Mucosa of descending colon (tissue), 3 donors: Measurements from ENCODE around the gene PCDHGB2. TPM values are rescaled to one million over a fixed set of nuclear protein-coding genes. Genes with fewer than 3 reads are reported as not detected.

ENCODE experiments used
- ATAC-seq: fragments of 200-7000 bp; cut with Tn5 transposase; one replicate; pipeline ENCODE4 v1.9.1; 2020; ENCODE audit warnings: mild to moderate bottlenecking, moderate library complexity
- DNase-seq, 3 donors: peaks; one replicate each; pipeline ENCODE4 v3.0.0-alpha.2; 2020
- H3K36me3 ChIP-seq: fragments of 200-600 bp; one replicate; pipeline ENCODE4 v1.8.0; 2021; ENCODE audit warnings: low read depth, mild to moderate bottlenecking
- H3K4me1 ChIP-seq: fragments of 200-600 bp; one replicate; pipeline ENCODE4 v1.8.0; 2021; ENCODE audit warnings: low read depth, mild to moderate bottlenecking
- H3K4me3 ChIP-seq: fragments of 200-600 bp; one replicate; pipeline ENCODE4 v1.8.0; 2021; ENCODE audit warnings: mild to moderate bottlenecking
- H3K9me3 ChIP-seq: fragments of 200-600 bp; one replicate; pipeline ENCODE4 v1.8.0; 2021; ENCODE audit warnings: mild to moderate bottlenecking
- intact Hi-C, 2 donors: fragments of 100-400 bp; cut with DNase I in 1 of 2; cut with micrococcal nuclease in 1 of 2; formaldehyde crosslinking; loops; one replicate each; pipeline versions ENCODE4 v1.11.0 to v1.11.1; 2022; cut with DNase I, micrococcal nuclease
- total RNA-seq, 3 donors: library from RNA; stranded (reverse); fragmentation: NEBNext Ultra II Directional in 2 of 3; extraction: Animal tissue kit (Norgen Biotek cat#: 25700) in 2 of 3; gene quantifications; one replicate each; pipeline versions ENCODE4 v1.2.1 to v1.2.4, GENCODE V29; 2021 to 2023
- TF ChIP-seq, protein P1 (sequence below): fragments of 200-600 bp; IDR thresholded peaks from one replicate; pipeline ENCODE4 v1.8.0; 2022; ENCODE audit warnings: antibody characterized with exemption, mild to moderate bottlenecking
- donor health status: DM: no; HTN: no; CAD: no; lungs with moderate emphysema.
- donor health status: DM: no; HTN: no; CAD: no.
- donor health status: DM: no; HTN: yes; CAD: no.

Gene PCDHGB2
- total RNA-seq, 3 donors from 2014 or later = 1.5 to 5.7 (median 2.8) TPM

DNA sequence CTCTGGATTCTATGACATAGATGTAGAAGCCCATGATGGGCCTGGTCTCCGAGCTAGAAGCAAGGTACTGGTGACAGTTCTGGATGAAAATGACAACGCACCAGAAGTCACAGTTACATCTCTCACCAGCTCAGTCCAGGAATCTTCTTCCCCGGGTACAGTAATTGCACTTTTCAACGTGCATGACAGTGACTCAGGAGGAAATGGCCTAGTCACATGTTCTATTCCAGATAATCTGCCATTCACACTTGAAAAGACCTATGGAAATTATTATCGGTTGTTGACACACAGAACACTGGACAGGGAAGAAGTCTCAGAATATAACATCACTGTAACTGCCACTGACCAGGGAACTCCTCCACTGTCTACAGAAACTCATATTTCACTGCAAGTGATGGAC lies 3.7 kb upstream of the PCDHGB2 start:
- no peak for ATAC-seq
- Histone ChIP-seq H3K36me3 (no peaks in the 10 kb centered on the region), H3K4me3 (no peak overlapping the region), H3K4me1 (no peaks in the 10 kb centered on the region), H3K9me3 (peaks cover 47% of the 10 kb centered on the region)
- intact Hi-C loops = no loop called here
- TF ChIP-seq, protein P1, sequence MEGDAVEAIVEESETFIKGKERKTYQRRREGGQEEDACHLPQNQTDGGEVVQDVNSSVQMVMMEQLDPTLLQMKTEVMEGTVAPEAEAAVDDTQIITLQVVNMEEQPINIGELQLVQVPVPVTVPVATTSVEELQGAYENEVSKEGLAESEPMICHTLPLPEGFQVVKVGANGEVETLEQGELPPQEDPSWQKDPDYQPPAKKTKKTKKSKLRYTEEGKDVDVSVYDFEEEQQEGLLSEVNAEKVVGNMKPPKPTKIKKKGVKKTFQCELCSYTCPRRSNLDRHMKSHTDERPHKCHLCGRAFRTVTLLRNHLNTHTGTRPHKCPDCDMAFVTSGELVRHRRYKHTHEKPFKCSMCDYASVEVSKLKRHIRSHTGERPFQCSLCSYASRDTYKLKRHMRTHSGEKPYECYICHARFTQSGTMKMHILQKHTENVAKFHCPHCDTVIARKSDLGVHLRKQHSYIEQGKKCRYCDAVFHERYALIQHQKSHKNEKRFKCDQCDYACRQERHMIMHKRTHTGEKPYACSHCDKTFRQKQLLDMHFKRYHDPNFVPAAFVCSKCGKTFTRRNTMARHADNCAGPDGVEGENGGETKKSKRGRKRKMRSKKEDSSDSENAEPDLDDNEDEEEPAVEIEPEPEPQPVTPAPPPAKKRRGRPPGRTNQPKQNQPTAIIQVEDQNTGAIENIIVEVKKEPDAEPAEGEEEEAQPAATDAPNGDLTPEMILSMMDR = no peak
- DNase-seq = no peak

DNA sequence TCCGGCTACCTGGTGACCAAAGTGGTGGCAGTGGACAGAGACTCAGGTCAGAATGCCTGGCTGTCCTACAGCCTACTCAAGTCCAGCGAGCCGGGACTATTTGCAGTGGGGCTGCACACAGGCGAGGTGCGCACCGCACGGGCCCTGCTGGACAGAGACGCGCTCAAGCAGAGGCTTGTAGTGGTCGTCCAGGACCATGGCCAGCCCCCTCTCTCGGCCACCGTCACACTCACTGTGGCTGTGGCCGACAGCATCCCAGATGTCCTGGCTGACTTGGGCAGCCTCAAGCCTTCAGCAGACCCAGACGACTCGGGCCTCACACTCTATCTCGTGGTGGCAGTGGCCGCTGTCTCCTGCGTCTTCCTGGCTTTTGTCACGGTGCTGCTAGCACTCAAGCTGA lies 2.8 kb upstream of the PCDHGB2 start:
- intact Hi-C loops = no loop called here
- no peaks in the 10 kb centered on the region for H3K36me3 ChIP-seq
- ATAC-seq (no peak), DNase-seq (no peak)
- TF ChIP-seq, protein P1 = no peak
- peaks cover 47% of the 10 kb centered on the region for H3K9me3 ChIP-seq
- H3K4me3 ChIP-seq = no peak overlapping the region
- no peaks in the 10 kb centered on the region for H3K4me1 ChIP-seq

DNA sequence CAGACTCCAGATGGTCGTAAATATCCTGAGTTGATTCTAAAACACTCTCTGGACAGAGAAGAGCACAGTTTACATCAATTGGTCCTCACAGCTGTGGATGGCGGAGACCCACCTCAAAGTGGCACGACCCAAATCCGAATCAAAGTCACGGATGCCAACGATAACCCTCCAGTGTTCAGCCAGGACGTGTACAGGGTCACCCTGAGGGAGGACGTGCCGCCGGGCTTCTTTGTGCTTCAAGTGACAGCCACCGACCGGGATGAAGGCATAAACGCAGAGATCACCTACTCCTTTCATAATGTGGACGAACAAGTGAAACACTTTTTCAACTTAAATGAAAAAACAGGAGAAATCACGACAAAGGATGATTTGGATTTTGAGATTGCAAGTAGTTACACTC lies 891 bp downstream of the PCDHGB2 start:
- DNase-seq (no peak), ATAC-seq (no peak)
- TF ChIP-seq, protein P1 = no peak
- Histone ChIP-seq H3K4me1 (no peaks in the 10 kb centered on the region), H3K9me3 (peaks cover 56% of the 10 kb centered on the region), H3K4me3 (no peak overlapping the region), H3K36me3 (no peaks in the 10 kb centered on the region)
- intact Hi-C loops = no loop called here

DNA sequence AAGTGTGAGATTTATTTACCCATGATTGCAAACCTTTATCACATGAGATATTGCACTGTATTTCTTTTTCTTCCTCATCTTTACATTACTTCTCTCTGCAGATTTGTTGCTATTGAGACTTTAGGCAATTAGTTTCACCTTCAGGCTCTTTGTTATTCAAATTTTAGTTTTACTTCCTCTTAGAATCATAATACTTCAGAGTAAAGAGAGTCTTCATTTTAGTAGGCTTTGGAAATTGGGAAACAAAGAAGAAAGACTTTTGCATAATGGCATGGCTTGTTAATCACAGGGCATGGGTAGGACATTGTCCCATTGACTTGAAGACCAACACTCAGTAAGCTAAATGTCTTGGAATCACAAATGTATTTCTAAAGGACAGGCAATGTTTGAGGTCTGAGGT lies 2.9 kb downstream of the PCDHGB2 start:
- intact Hi-C loops = no loop called here
- H3K4me1 ChIP-seq = no peaks in the 10 kb centered on the region
- H3K4me3 ChIP-seq = no peak overlapping the region
- H3K9me3 ChIP-seq = peaks cover 68% of the 10 kb centered on the region
- DNase-seq (no peak), ATAC-seq (no peak)
- TF ChIP-seq, protein P1 = no peak
- no peaks in the 10 kb centered on the region for H3K36me3 ChIP-seq

DNA sequence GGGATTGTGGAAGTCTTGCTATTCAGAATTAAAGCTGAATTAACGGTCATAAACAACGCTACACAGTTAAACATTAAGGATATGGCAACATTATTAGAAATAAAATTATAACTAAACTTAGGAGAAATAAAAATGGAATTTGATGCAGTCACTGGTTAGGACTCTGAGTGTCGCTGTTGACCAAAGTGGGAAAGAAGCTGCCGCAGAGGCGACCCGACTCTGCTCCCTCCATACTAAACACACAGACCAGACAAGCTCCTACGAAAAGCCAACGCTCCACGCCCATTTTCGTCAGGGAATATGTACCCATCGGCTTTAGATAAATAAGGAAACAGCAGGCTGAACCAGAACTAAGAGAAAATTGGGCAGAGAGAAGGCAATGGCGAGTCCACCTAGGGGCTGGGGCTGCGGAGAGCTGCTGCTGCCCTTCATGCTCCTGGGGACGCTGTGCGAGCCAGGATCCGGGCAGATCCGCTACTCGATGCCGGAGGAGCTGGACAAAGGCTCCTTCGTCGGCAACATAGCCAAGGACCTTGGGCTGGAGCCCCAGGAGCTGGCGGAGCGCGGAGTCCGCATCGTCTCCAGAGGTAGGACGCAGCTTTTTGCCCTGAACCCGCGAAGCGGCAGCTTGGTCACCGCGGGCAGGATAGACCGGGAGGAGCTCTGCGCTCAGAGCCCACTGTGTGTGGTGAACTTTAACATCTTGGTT lies 4.3 kb downstream of the PCDHGB2 start, which contains the start of gene PCDHGA5:
Gene PCDHGA5, plus strand, starts transcription at position 211 of the 709 bp plus-strand sequence. Its CDS starts 169 bp downstream, at position 380.
- no peak for DNase-seq
- H3K9me3 ChIP-seq = peaks cover 72% of the 10 kb centered on the region
- ATAC-seq = no peak
- no peak within 1 kb of the TSS for H3K4me3 ChIP-seq
- TF ChIP-seq, protein P1 = no peak
- no peaks in the 10 kb centered on the region for H3K4me1 ChIP-seq
- intact Hi-C loops = no loop called here
- H3K36me3 ChIP-seq = no peaks in the 10 kb centered on the region
